CD4-positive, alpha-beta memory T cell (primary cell): ENCODE measurements around the gene LDLRAD4. TPM values are rescaled to one million over a fixed set of nuclear protein-coding genes. Genes with fewer than 3 reads are reported as not detected.
A peak's percentile ranks its signal among the peaks of the same experiment; 100 is the strongest.

Source experiments
- CTCF ChIA-PET: fragments of 350-600 bp; sonication (Branson Sonifier 250); formaldehyde crosslinking; loops from one replicate; lab custom pipeline; 2021; ENCODE audit warnings: inconsistent platforms; ENCODE audit not compliant: partially characterized antibody; lab: Charles Lee
- POLR2A ChIA-PET: fragments of 350-600 bp; sonication (Branson Sonifier 250); formaldehyde crosslinking; loops from one replicate; lab custom pipeline; 2021; ENCODE audit not compliant: partially characterized antibody; lab: Charles Lee
- DNase-seq, 5 donors: peaks; one replicate each; pipeline versions ENCODE4 v3.0.0 to v3.0.0-alpha.2; 2020 to 2022; ENCODE audit warnings: mixed read lengths in 1 of 5
- H3K27ac ChIP-seq: one replicate; pipeline ENCODE4 v1.7.0; 2013; ENCODE audit warnings: low read depth, low read length
- H3K27me3 ChIP-seq: 2 replicates; pipeline ENCODE4 v1.7.0; 2013; ENCODE audit warnings: mild to moderate bottlenecking, low read length, moderate library complexity; ENCODE audit not compliant: insufficient read depth
- H3K36me3 ChIP-seq: 2 replicates; pipeline ENCODE4 v1.7.0; 2013; ENCODE audit warnings: mild to moderate bottlenecking, low read length, moderate library complexity; ENCODE audit not compliant: insufficient read depth
- H3K4me1 ChIP-seq: 2 replicates; pipeline ENCODE4 v1.7.0; 2013; ENCODE audit warnings: mild to moderate bottlenecking, low read length, moderate library complexity; ENCODE audit not compliant: insufficient read depth
- H3K4me3 ChIP-seq, 2 donors: one replicate each; pipeline ENCODE4 v1.7.0; 2013; ENCODE audit warnings: low read length in 2 of 2, mild to moderate bottlenecking in 1 of 2
- H3K9me3 ChIP-seq, 2 donors: one replicate each; pipeline ENCODE4 v1.7.0; 2013; ENCODE audit warnings: low read length in 2 of 2, control low read depth in 1 of 2; ENCODE audit not compliant: control insufficient read depth in 1 of 2
- H3K27ac Mint-ChIP-seq, 7 donors: one replicate each; pipeline ENCODE4 v1.8.0; 2020 to 2021; ENCODE audit warnings: mixed read lengths in 7 of 7, mild to moderate bottlenecking in 6 of 7, inconsistent platforms in 3 of 7, moderate library complexity in 3 of 7
- H3K27me3 Mint-ChIP-seq, 2 donors: one replicate each; pipeline ENCODE4 v1.8.0; 2020 to 2021; ENCODE audit warnings: mixed read lengths in 2 of 2
- H3K36me3 Mint-ChIP-seq, 2 donors: one replicate each; pipeline ENCODE4 v1.8.0; 2020 to 2021; ENCODE audit warnings: mixed read lengths in 2 of 2, inconsistent platforms in 1 of 2, mild to moderate bottlenecking in 1 of 2
- H3K4me1 Mint-ChIP-seq, 4 donors: one replicate each; pipeline ENCODE4 v1.8.0; 2020 to 2021; ENCODE audit warnings: mixed read lengths in 4 of 4, mild to moderate bottlenecking in 1 of 4
- H3K4me3 Mint-ChIP-seq, 8 donors: one replicate each; pipeline ENCODE4 v1.8.0; 2020 to 2021; ENCODE audit warnings: mixed read lengths in 8 of 8, mild to moderate bottlenecking in 7 of 8, moderate library complexity in 6 of 8, inconsistent platforms in 3 of 8
- H3K9me3 Mint-ChIP-seq, 8 donors: one replicate each; pipeline ENCODE4 v1.8.0; 2020 to 2021; ENCODE audit warnings: mixed read lengths in 8 of 8, mild to moderate bottlenecking in 5 of 8, inconsistent platforms in 3 of 8, moderate library complexity in 1 of 8
- intact Hi-C: fragments of 100-400 bp; cut with micrococcal nuclease; formaldehyde crosslinking; loops from one replicate; pipeline ENCODE4 v1.15.1; 2023
- polyA plus RNA-seq, 2 donors: library from polyadenylated mRNA; unstranded; fragments of 300-500 nt; fragmentation: Illumina TruSeq; gene quantifications; one replicate each; pipeline ENCODE4 v1.2.3, GENCODE V29; 2021
- total RNA-seq, 2 experiments: library from RNA; stranded (reverse); gene quantifications; one replicate each; pipeline ENCODE4 v1.2.3, GENCODE V29; 2021

Gene LDLRAD4
- total and polyA plus RNA-seq, 4 experiments from 2014 or later, result 17.4 to 63.0 (median 36.6) TPM

DNA sequence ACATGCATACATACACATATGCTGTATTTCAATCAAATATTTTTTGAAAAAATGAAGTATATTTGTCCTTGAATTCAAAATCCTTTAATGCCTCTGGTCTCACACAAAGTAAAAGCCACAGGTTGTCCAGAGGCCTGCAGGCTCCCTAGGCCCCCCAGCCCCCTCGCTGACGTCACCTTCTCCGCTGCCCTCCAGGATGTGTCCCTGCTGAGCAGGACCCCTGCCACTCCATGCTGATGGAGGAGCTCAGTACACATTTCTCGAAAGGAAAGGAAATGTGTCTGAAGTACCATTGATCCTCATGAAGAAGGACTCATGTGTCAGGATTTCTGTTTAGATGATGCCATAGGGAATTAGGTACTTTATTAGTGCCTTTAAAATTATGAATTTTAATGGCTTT is 212.1 kb downstream of the LDLRAD4 start:
- DNase-seq, result no peak
- no peak overlapping the region for H3K27ac ChIP-seq
- peaks cover 0 to 12% of the 10 kb centered on the region in 2 donors for H3K36me3 Mint-ChIP-seq
- ChIA-PET POLR2A (no interaction called here), CTCF (interaction anchor here (1.2 kb wide), 1 partner anchor 215 kb away, joined by 4 read pairs; no protein-coding TSS in a partner anchor)
- no peak overlapping the region for H3K4me3 ChIP-seq
- intact Hi-C loops, result no loop called here
- no peaks in the 10 kb centered on the region for H3K9me3 ChIP-seq
- H3K4me1 ChIP-seq, result peaks cover 11% of the 10 kb centered on the region
- no peaks in the 10 kb centered on the region for H3K27me3 Mint-ChIP-seq
- H3K36me3 ChIP-seq, result no peaks in the 10 kb centered on the region
- no peak overlapping the region for H3K4me3 Mint-ChIP-seq
- no peaks in the 10 kb centered on the region for H3K27me3 ChIP-seq
- H3K9me3 Mint-ChIP-seq, result no peaks in the 10 kb centered on the region
- H3K4me1 Mint-ChIP-seq, result peaks cover 10 to 30% (median 16%) of the 10 kb centered on the region in 4 donors
- peak overlapping the region in 2 of 7 donors; percentile 23 to 26 for H3K27ac Mint-ChIP-seq

DNA sequence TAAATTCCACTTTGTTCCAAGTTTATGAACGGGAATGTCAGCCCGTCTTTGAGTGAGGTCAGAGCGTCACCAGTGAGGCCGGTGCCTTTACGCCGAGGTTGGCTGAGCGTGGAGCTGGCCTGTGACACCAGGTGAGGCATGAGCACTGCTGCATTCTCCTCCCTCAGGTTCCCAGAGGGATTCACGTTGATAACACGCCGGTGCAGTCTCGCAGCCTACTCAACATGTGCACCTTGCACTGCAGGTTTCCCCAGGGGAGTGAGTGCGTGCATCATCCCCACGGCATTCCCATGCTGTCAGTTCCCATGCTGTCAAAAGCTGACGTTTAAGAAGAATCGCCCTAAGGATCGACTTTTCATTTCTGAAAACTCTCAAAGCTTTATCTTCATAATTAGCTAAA is 213.3 kb downstream of the LDLRAD4 start:
- DNase-seq, result no peak
- Mint-ChIP-seq H3K27ac (peak overlapping the region in 1 of 7 donors; percentile 30), H3K4me3 (no peak overlapping the region), H3K36me3 (peaks cover 0 to 12% of the 10 kb centered on the region in 2 donors), H3K9me3 (no peaks in the 10 kb centered on the region), H3K27me3 (no peaks in the 10 kb centered on the region), H3K4me1 (peaks cover 20 to 40% (median 25%) of the 10 kb centered on the region in 4 donors)
- no peak overlapping the region for H3K4me3 ChIP-seq
- no peaks in the 10 kb centered on the region for H3K36me3 ChIP-seq
- no peaks in the 10 kb centered on the region for H3K27me3 ChIP-seq
- H3K4me1 ChIP-seq, result peaks cover 21% of the 10 kb centered on the region
- intact Hi-C loops, result no loop called here
- CTCF ChIA-PET, result no interaction called here
- no peaks in the 10 kb centered on the region for H3K9me3 ChIP-seq
- POLR2A ChIA-PET, result interaction anchor here (0.6 kb wide), 1 partner anchor 54 kb away, joined by 3 read pairs; no protein-coding TSS in a partner anchor
- H3K27ac ChIP-seq, result no peak overlapping the region

DNA sequence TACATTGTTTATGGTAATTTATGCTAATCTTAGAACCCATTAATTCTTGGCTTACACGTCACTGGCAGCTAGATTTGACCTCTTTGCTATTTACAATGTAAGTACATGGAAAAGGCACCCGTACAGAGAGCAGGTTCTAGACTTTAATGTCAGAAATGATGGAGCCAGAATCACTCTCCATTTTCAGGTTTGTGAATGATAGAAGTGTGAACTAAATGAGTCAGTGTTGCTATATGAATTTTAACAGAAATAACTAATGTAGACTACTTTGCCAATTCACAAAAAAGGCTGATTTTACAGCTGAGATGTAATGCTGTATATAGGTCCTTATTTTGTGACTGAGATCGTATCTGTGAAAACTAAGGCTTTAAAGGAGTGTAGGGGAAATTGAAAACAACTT is 214.6 kb downstream of the LDLRAD4 start:
- DNase-seq, result no peak
- H3K4me1 ChIP-seq, result peaks cover 33% of the 10 kb centered on the region
- H3K27ac ChIP-seq, result no peak overlapping the region
- intact Hi-C loops, result no loop called here
- H3K27me3 Mint-ChIP-seq, result no peaks in the 10 kb centered on the region
- peaks cover 0 to 8% of the 10 kb centered on the region in 2 donors for H3K36me3 Mint-ChIP-seq
- no peak overlapping the region for H3K4me3 Mint-ChIP-seq
- ChIA-PET CTCF (interaction anchor here (1.3 to 4.1 kb wide), 2 partner anchors 158 to 217 kb away, joined by 3 to 22 read pairs; no protein-coding TSS in a partner anchor), POLR2A (interaction anchor here (0.7 kb wide), 1 partner anchor 31 kb away, joined by 3 read pairs; no protein-coding TSS in a partner anchor)
- H3K36me3 ChIP-seq, result no peaks in the 10 kb centered on the region
- H3K4me1 Mint-ChIP-seq, result peaks cover 28 to 49% (median 36%) of the 10 kb centered on the region in 4 donors
- H3K4me3 ChIP-seq, result no peak overlapping the region
- peak overlapping the region in 3 of 7 donors; percentile 68 to 76 (median 74) for H3K27ac Mint-ChIP-seq
- H3K9me3 ChIP-seq, result no peaks in the 10 kb centered on the region
- H3K9me3 Mint-ChIP-seq, result no peaks in the 10 kb centered on the region
- no peaks in the 10 kb centered on the region for H3K27me3 ChIP-seq

DNA sequence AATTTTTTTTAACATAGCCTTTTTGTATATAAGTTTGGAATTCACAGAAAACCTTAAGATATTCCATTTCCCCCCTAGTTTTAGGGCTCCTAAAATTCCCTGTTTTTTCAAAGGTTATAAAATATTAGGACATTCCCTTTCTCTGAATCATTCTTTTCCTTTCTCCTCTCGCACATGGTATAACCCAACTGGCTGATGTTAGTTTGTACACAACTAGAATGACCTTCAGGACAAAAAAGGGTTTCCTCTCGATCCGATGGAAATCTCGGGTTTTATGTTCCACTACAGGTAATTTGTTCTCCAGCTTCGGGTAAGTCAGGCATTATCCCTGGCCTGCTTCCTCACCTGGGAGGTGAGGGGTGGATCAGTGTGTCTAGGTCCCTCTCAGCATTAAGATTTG is 215.1 kb downstream of the LDLRAD4 start:
- Mint-ChIP-seq H3K9me3 (no peaks in the 10 kb centered on the region), H3K27me3 (no peaks in the 10 kb centered on the region), H3K4me1 (peaks cover 32 to 50% (median 40%) of the 10 kb centered on the region in 4 donors), H3K36me3 (peaks cover 0 to 4% of the 10 kb centered on the region in 2 donors), H3K4me3 (no peak overlapping the region), H3K27ac (peak overlapping the region in 4 of 7 donors; percentile 16 to 75 (median 63))
- ChIA-PET CTCF (interaction anchor here (1.3 to 4.1 kb wide), 2 partner anchors 158 to 218 kb away, joined by 3 to 22 read pairs; no protein-coding TSS in a partner anchor), POLR2A (interaction anchor here (3.4 kb wide), 1 partner anchor 57 kb away, joined by 21 read pairs; no protein-coding TSS in a partner anchor)
- no peak overlapping the region for H3K27ac ChIP-seq
- no peaks in the 10 kb centered on the region for H3K9me3 ChIP-seq
- peaks cover 39% of the 10 kb centered on the region for H3K4me1 ChIP-seq
- intact Hi-C loops, result no loop called here
- no peak overlapping the region for H3K4me3 ChIP-seq
- no peaks in the 10 kb centered on the region for H3K27me3 ChIP-seq
- DNase-seq, result no peak
- no peaks in the 10 kb centered on the region for H3K36me3 ChIP-seq

DNA sequence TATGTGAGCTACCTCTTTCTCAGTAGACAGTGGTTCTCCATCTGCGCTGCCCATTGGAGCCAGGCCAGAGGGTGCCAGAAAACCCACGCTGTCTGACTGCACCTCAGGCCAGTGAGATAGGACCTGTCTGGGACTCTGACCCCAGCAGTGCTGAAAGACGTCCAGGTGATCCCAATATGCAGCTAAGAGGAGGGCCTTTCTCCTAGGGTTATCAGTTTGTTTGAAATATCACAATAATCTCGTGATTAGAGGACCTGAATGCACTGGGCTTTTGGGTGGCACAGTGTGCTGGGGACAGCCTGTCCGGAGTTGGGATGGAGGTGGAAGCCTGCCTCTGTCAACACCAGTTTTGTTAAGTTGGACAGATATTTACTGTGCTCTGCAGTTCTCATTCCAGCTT is 216.3 kb downstream of the LDLRAD4 start:
- Histone ChIP-seq H3K9me3 (no peaks in the 10 kb centered on the region), H3K4me3 (no peak overlapping the region), H3K27me3 (no peaks in the 10 kb centered on the region), H3K36me3 (no peaks in the 10 kb centered on the region), H3K27ac (no peak overlapping the region), H3K4me1 (peaks cover 50% of the 10 kb centered on the region)
- no peaks in the 10 kb centered on the region for H3K36me3 Mint-ChIP-seq
- no peaks in the 10 kb centered on the region for H3K9me3 Mint-ChIP-seq
- intact Hi-C loops, result no loop called here
- H3K27ac Mint-ChIP-seq, result peak overlapping the region in 4 of 7 donors; percentile 31 to 75 (median 48)
- DNase-seq, result no peak
- ChIA-PET CTCF (interaction anchor here (4.1 kb wide), 1 partner anchor 219 kb away, joined by 22 read pairs; no protein-coding TSS in a partner anchor), POLR2A (interaction anchor here (1.8 to 3.4 kb wide), 2 partner anchors 58 to 162 kb away, joined by 6 to 21 read pairs; no protein-coding TSS in a partner anchor)
- H3K4me3 Mint-ChIP-seq, result no peak overlapping the region
- H3K4me1 Mint-ChIP-seq, result peaks cover 35 to 54% (median 47%) of the 10 kb centered on the region in 4 donors
- no peaks in the 10 kb centered on the region for H3K27me3 Mint-ChIP-seq

DNA sequence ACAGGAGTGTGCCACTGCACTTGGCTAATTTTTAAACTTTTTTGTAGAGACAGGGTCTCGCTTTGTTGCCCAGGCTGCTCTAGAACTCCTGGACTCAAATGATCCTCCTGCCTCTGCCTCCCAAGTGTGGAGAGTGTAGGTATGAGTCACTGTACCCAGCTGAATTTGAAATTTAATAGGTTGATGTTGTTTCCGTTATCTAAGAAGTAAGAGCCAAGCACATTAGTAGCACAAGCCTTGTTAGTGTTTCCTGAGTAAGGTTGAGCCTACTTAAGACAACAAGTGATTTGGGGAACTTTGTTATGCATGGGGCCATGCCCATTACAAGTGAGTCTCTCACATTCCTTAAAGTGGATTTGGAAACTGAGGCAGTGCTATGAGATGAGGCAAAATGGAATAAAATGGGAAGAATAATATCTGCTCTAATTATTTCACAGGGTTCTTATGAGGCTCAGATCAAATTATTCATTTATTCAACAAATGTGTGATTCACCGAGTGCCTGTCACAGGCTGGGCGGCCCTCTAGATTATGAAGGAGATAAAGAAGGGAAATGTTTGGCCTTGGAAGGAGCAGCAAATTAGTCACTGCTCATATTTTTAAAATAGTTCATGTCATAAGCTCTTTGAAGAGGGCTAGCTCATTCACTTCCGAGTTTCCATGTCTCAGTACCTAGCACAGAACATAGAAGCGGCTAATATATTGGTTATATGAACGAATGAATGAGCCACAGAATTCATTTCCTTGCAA is 217.2 kb downstream of the LDLRAD4 start:
- H3K27ac Mint-ChIP-seq, result peak overlapping the region; percentile 79 to 97 (median 95)
- H3K4me3 Mint-ChIP-seq, result peak overlapping the region in 5 of 8 donors; percentile 30 to 89 (median 67)
- no peaks in the 10 kb centered on the region for H3K9me3 ChIP-seq
- no peaks in the 10 kb centered on the region for H3K9me3 Mint-ChIP-seq
- peak in 2 of 5 donors; percentile 15 to 53 for DNase-seq
- no peak overlapping the region for H3K4me3 ChIP-seq
- peaks cover 50% of the 10 kb centered on the region for H3K4me1 ChIP-seq
- intact Hi-C loops, result loop anchor here (1.0 to 2.0 kb wide), 3 partner anchors 29 to 219 kb away; no protein-coding TSS in a partner anchor
- no peak overlapping the region for H3K27ac ChIP-seq
- H3K36me3 Mint-ChIP-seq, result no peaks in the 10 kb centered on the region
- POLR2A ChIA-PET, result interaction anchor here (1.2 to 3.4 kb wide), 6 partner anchors 28 to 163 kb away, joined by 3 to 21 read pairs (median 5); no protein-coding TSS in a partner anchor
- CTCF ChIA-PET, result interaction anchor here (1.1 to 4.1 kb wide), 4 partner anchors 28 to 220 kb away, joined by 3 to 22 read pairs (median 4); no protein-coding TSS in a partner anchor
- H3K27me3 Mint-ChIP-seq, result no peaks in the 10 kb centered on the region
- no peaks in the 10 kb centered on the region for H3K36me3 ChIP-seq
- no peaks in the 10 kb centered on the region for H3K27me3 ChIP-seq
- H3K4me1 Mint-ChIP-seq, result peaks cover 36 to 58% (median 50%) of the 10 kb centered on the region in 4 donors
